PC-3 (cell line): ENCODE results near the gene SMIM7.

Source experiments
- EZH2phosphoT487 ChIP-seq: fragments of 300-600 bp; sonication (generic); IDR thresholded peaks from 2 replicates; pipeline ENCODE4 v1.6.1; 2018; ENCODE audit warnings: mild to moderate bottlenecking, antibody characterized with exemption, low read length, borderline replicate concordance
- TF ChIP-seq, protein P1 (sequence below): fragments of 300-600 bp; sonication (generic); conservative IDR thresholded peaks from 2 replicates; pipeline ENCODE4 v1.5.1; 2017; ENCODE audit warnings: antibody characterized with exemption, low read depth, mild to moderate bottlenecking, low read length

- TF ChIP-seq, protein P1, sequence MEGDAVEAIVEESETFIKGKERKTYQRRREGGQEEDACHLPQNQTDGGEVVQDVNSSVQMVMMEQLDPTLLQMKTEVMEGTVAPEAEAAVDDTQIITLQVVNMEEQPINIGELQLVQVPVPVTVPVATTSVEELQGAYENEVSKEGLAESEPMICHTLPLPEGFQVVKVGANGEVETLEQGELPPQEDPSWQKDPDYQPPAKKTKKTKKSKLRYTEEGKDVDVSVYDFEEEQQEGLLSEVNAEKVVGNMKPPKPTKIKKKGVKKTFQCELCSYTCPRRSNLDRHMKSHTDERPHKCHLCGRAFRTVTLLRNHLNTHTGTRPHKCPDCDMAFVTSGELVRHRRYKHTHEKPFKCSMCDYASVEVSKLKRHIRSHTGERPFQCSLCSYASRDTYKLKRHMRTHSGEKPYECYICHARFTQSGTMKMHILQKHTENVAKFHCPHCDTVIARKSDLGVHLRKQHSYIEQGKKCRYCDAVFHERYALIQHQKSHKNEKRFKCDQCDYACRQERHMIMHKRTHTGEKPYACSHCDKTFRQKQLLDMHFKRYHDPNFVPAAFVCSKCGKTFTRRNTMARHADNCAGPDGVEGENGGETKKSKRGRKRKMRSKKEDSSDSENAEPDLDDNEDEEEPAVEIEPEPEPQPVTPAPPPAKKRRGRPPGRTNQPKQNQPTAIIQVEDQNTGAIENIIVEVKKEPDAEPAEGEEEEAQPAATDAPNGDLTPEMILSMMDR, result no peak
- TF ChIP-seq EZH2phosphoT487, result no peak
Observed at GRCh38 chr19:16626796-16627192, 33.1 kb downstream of the SMIM7 start.
